ENCODE results near the gene PAK5. TPM values are rescaled to one million over a fixed set of nuclear protein-coding genes. Genes with fewer than 3 reads are reported as not detected.

PAK5 gene
- total and polyA plus RNA-seq, 2 experiments from 2014 or later, result 0.57 to 1.1 TPM

- Mint-ChIP-seq H3K4me1 (peaks cover 12% of the 10 kb centered on the region), H3K27ac (no peak overlapping the region), H3K36me3 (ENCODE audit: low read depth) (no peaks in the 10 kb centered on the region), H3K27me3 (ENCODE audit: insufficient read depth, low read depth, poor library complexity) (no peaks in the 10 kb centered on the region), H3K4me3 (no peak overlapping the region), H3K9me3 (no peaks in the 10 kb centered on the region)
- Histone ChIP-seq H3K4me1 (ENCODE audit: insufficient read depth) (no peaks in the 10 kb centered on the region; the same call in 1 of the 2 replicates), H4K20me1 (replicated peaks; ENCODE audit: insufficient read depth) (no peaks in the 10 kb centered on the region), H3K36me3 (ENCODE audit: insufficient read depth) (no peaks in the 10 kb centered on the region), H3K27ac (ENCODE audit: low read depth) (no peak overlapping the region), H3K79me2 (replicated peaks; ENCODE audit: insufficient read depth) (no peaks in the 10 kb centered on the region), H3K27me3 (ENCODE audit: insufficient read depth) (no peaks in the 10 kb centered on the region), H2AFZ (no peak overlapping the region), H3F3A (replicated peaks; ENCODE audit: low read depth) (no peaks in the 10 kb centered on the region), H3K4me3 (no peak overlapping the region), H3K4me2 (no peak overlapping the region), H3K9me2 (ENCODE audit: insufficient read depth) (no peaks in the 10 kb centered on the region)
- ATAC-seq, result no peak
- DNase-seq (ENCODE audit: low spot score), result no peak
- TF ChIP-seq EZH2phosphoT487 (IDR thresholded peaks at IDR 0.05; ENCODE audit: unreplicated experiment), result no peak
- no peak for TF ChIP-seq POLR2AphosphoS5 (IDR thresholded peaks at IDR 0.05; ENCODE audit: low read depth)
- no peak for TF ChIP-seq STAT1 (IDR thresholded peaks at IDR 0.05; ENCODE audit: unreplicated experiment)
- no peak for TF ChIP-seq NANOG (IDR thresholded peaks at IDR 0.05; ENCODE audit: borderline replicate concordance)
- TF ChIP-seq CREB1 (CRISPR knock-in tag; IDR thresholded peaks at IDR 0.05; ENCODE audit: low read depth), result no peak
- TF ChIP-seq ZNF331 (CRISPR knock-in tag; IDR thresholded peaks at IDR 0.05; ENCODE audit: low read depth), result no peak
- no peak for TF ChIP-seq ZNF114 (CRISPR knock-in tag; IDR thresholded peaks at IDR 0.05)
- no peak for TF ChIP-seq CTCF (conservative IDR thresholded peaks at IDR 0.05; ENCODE audit: low read depth in 2 of 2)
- no peak for TF ChIP-seq EZH2 (IDR thresholded peaks at IDR 0.05; ENCODE audit: low read depth, unreplicated experiment)
- TF ChIP-seq ETS1 (IDR thresholded peaks at IDR 0.05), result no peak
- no peak for TF ChIP-seq REST (IDR thresholded peaks at IDR 0.05; ENCODE audit: unreplicated experiment)
- TF ChIP-seq JUNB (IDR thresholded peaks at IDR 0.05; ENCODE audit: unreplicated experiment), result no peak
- no peak for TF ChIP-seq ZNF462 (CRISPR knock-in tag; IDR thresholded peaks at IDR 0.05)
Observed at GRCh38 chr20:9689041-9689440, 149.8 kb downstream of the PAK5 start.
